HFFc6 (cell line): ENCODE results near the gene NUMB. TPM values are rescaled to one million over a fixed set of nuclear protein-coding genes. Genes with fewer than 3 reads are reported as not detected.
"Not testable (repeated sequence)": the region's sequence is repeated elsewhere in the genome, so short reads cannot be mapped to it uniquely, and the experiment has no call there.

ENCODE experiments used
- DNase-seq: peaks from one replicate; pipeline ENCODE4 v3.0.0-alpha.2; 2018
- H3K27ac Mint-ChIP-seq: 2 replicates; pipeline ENCODE4 v1.8.0; 2020; ENCODE audit warnings: mild to moderate bottlenecking, mixed read lengths
- H3K27me3 Mint-ChIP-seq: 2 replicates; pipeline ENCODE4 v1.8.0; 2021; ENCODE audit warnings: mild to moderate bottlenecking, moderate library complexity, mixed read lengths; ENCODE audit not compliant: insufficient read depth
- H3K36me3 Mint-ChIP-seq: 2 replicates; pipeline ENCODE4 v1.8.0; 2021; ENCODE audit warnings: low read depth, mixed read lengths
- H3K4me1 Mint-ChIP-seq: 2 replicates; pipeline ENCODE4 v1.8.0; 2020; ENCODE audit warnings: low read depth, mixed read lengths
- H3K4me3 Mint-ChIP-seq: 2 replicates; pipeline ENCODE4 v1.8.0; 2020; ENCODE audit warnings: mild to moderate bottlenecking, moderate library complexity, mixed read lengths
- H3K9me3 Mint-ChIP-seq: 2 replicates; pipeline ENCODE4 v1.8.0; 2020; ENCODE audit warnings: mild to moderate bottlenecking, mixed read lengths
- total RNA-seq, 6 experiments: library from RNA; stranded (reverse); fragmentation: NEBNext Ultra II Directional; extraction: Animal tissue kit (Norgen Biotek cat#: 25700); gene quantifications; 2 replicates in 1 of 6; 3 replicates in 5 of 6; pipeline ENCODE4 v1.2.3, GENCODE V29; 2021
- TF ChIP-seq, protein P1 (sequence below): fragments of 200-600 bp; sonication (generic); IDR thresholded peaks from 2 replicates; pipeline ENCODE4 v1.5.0; 2021; ENCODE audit warnings: antibody characterized with exemption, mild to moderate bottlenecking

Gene NUMB
- total RNA-seq, 6 experiments from 2014 or later, result 60.1 to 80.8 (median 71.4) TPM

DNA sequence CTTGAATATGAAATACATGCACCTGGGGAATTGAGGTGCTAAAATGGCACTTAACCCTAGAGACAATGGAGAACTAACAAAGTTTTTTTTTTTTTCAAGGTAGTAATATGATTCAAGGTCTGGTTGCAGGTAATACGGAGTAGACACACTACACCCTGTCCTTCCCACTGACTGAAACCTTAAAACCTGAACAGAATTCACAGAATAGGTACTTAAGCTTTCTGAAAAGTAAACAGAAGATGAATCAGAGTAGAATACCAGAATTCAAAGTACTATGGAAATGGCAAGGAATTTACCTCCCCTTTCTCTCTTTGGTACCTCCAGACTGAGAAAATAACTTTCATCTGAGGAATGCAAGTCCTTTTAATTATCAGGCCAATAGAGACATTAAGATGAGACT is 133.8 kb downstream of the NUMB start:
- Mint-ChIP-seq H3K27ac (no peak overlapping the region), H3K4me1 (peaks cover 29% of the 10 kb centered on the region), H3K27me3 (peaks cover 3% of the 10 kb centered on the region), H3K36me3 (no peaks in the 10 kb centered on the region; the same call in 1 of the 2 replicates), H3K4me3 (no peak overlapping the region), H3K9me3 (no peaks in the 10 kb centered on the region)
- TF ChIP-seq, protein P1, sequence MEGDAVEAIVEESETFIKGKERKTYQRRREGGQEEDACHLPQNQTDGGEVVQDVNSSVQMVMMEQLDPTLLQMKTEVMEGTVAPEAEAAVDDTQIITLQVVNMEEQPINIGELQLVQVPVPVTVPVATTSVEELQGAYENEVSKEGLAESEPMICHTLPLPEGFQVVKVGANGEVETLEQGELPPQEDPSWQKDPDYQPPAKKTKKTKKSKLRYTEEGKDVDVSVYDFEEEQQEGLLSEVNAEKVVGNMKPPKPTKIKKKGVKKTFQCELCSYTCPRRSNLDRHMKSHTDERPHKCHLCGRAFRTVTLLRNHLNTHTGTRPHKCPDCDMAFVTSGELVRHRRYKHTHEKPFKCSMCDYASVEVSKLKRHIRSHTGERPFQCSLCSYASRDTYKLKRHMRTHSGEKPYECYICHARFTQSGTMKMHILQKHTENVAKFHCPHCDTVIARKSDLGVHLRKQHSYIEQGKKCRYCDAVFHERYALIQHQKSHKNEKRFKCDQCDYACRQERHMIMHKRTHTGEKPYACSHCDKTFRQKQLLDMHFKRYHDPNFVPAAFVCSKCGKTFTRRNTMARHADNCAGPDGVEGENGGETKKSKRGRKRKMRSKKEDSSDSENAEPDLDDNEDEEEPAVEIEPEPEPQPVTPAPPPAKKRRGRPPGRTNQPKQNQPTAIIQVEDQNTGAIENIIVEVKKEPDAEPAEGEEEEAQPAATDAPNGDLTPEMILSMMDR, result no peak
- DNase-seq, result no peak

DNA sequence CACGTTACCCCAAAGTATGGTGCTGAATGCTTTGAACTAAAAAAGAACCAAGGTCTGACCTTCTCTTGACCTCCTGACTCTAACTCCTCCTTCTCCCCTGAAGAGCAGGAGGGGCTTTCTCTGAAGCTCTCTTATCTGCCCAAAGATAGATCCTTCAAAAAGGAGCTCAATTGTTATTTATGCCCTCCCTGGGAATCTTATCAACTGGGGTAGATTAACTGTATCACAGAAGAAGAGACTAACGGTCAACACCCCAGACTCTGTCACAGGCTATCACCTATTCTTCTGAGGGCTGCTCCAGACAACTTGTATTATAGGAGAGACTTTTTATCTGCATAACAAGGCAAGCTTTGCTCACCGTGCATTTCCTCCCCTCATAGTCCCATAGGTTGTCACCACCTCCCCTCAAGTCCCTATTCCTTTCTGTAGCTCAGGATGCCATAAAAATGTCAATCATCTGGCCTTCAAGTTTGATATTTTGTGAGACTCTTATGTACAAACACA is 134.4 kb downstream of the NUMB start:
- Mint-ChIP-seq H3K27ac (no peak overlapping the region), H3K4me3 (no peak overlapping the region), H3K9me3 (no peaks in the 10 kb centered on the region), H3K36me3 (no peaks in the 10 kb centered on the region; the same call in 1 of the 2 replicates), H3K4me1 (peaks cover 26% of the 10 kb centered on the region), H3K27me3 (peaks cover 3% of the 10 kb centered on the region)
- TF ChIP-seq, protein P1, result no peak
- no peak for DNase-seq

DNA sequence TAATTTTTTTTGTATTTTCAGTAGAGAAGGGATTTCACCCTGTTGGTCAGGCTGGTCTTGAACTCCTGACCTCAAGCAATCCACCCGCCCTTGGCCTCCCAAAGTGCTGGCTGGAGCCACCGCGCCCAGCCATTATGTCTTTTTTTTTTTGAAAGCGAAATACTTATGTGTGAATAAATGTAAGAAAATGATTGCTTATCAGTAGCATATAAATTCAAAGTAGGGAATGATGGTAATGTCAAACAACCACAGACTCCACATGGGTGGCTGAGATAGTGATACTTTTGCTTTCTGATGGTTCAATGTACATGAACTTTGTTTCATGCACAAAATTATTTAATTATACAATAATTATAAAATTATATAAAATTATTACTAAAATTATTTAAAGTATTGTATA is 145.2 kb downstream of the NUMB start:
- H3K27me3 Mint-ChIP-seq, result no peaks in the 10 kb centered on the region
- H3K4me3 Mint-ChIP-seq, result no peak overlapping the region
- no peak for DNase-seq
- H3K4me1 Mint-ChIP-seq, result peaks cover 10% of the 10 kb centered on the region
- H3K27ac Mint-ChIP-seq, result no peak overlapping the region
- peaks cover 18% of the 10 kb centered on the region for H3K36me3 Mint-ChIP-seq
- no peaks in the 10 kb centered on the region for H3K9me3 Mint-ChIP-seq
- TF ChIP-seq, protein P1, result no peak

DNA sequence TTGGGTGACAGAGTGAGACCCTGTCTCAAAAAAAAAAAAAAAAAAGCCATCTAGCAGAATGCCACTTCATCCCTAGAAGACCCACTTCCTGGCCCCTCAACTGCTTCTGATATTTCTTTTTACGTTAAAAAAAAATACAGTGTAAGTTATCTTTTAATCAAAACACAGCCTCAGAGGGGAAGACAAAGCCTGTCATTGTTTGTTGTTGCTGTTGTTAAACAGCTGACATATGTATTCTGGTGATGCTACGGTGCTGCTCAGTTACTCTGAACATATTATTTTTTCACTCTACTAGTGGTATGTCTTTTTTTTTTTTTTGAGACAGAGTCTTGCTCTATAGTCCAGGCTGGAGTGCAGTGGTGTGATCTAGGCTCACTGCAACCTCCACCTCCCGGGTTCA is 145.7 kb downstream of the NUMB start:
- Mint-ChIP-seq H3K4me1 (peaks cover 10% of the 10 kb centered on the region), H3K27ac (no peak overlapping the region), H3K27me3 (no peaks in the 10 kb centered on the region), H3K9me3 (no peaks in the 10 kb centered on the region), H3K4me3 (no peak overlapping the region), H3K36me3 (peaks cover 21% of the 10 kb centered on the region)
- TF ChIP-seq, protein P1, result no peak
- no peak for DNase-seq

DNA sequence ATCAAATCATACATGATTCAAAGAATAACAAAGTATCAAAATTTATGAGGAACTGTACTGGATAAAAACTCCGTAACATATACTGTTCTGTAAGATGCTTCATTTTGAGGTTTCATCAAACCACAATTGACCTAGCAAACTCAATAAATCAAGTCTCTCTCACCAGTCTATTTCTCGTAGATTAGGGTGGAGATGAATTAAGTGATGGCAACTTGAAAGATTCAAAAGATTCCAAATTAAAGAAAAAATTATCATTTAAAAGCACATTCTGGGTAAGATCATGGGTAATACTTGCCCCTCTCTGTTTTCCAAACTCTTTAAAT is 146.7 kb downstream of the NUMB start:
- H3K4me1 Mint-ChIP-seq, result peaks cover 10% of the 10 kb centered on the region
- peaks cover 25% of the 10 kb centered on the region for H3K36me3 Mint-ChIP-seq
- peak overlapping the region; percentile 41 for H3K27ac Mint-ChIP-seq
- no peak overlapping the region; the same call in 1 of the 2 replicates for H3K4me3 Mint-ChIP-seq
- no peaks in the 10 kb centered on the region for H3K9me3 Mint-ChIP-seq
- TF ChIP-seq, protein P1, result no peak
- DNase-seq, result no peak
- H3K27me3 Mint-ChIP-seq, result peaks cover 2% of the 10 kb centered on the region; the same call in 1 of the 2 replicates

DNA sequence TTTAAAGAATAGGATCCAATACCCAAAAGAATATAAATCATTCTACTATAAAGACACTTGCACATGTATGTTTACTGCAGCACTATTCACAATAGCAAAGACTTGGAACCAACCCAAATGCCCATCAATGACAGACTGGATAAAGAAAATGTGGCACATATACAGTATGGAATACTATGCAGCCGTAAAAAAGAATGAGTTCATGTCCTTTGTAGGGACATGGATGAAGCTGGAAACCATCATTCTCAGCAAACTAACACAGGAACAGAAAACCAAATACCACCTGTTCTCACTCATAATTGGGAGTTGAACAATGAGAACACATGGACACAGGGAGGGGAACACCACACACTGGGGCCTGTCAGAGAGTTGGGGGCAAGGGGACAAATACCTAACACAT is 149.1 kb downstream of the NUMB start:
- H3K4me3 Mint-ChIP-seq, H3K27ac Mint-ChIP-seq, H3K4me1 Mint-ChIP-seq, H3K27me3 Mint-ChIP-seq, H3K9me3 Mint-ChIP-seq, DNase-seq: not testable (repeated sequence)
- peaks cover 25% of the 10 kb centered on the region for H3K36me3 Mint-ChIP-seq
